ENCODE measurements around the gene DNAJC30. TPM values are rescaled to one million over a fixed set of nuclear protein-coding genes. Genes with fewer than 3 reads are reported as not detected.
"Not testable (repeated sequence)": the region's sequence is repeated elsewhere in the genome, so short reads cannot be mapped to it uniquely, and the experiment has no call there.

Gene DNAJC30
- total RNA-seq, 1 experiment from 2014 or later: 8.5 TPM

GRCh38 chr7:73667344-73668102 is 15.7 kb downstream of the DNAJC30 start, which contains the start of gene VPS37D (continued):
- peak; percentile 71 for TF ChIP-seq MAX (IDR thresholded peaks at IDR 0.05)
- TF ChIP-seq EZH2 (IDR thresholded peaks at IDR 0.05): no peak
- peak; percentile 72 for TF ChIP-seq RAD21 (IDR thresholded peaks at IDR 0.05; ENCODE audit: low read depth)
- TF ChIP-seq SRF (IDR thresholded peaks at IDR 0.05; ENCODE audit: low read depth): no peak
- no peak; the same call in 1 of the 2 replicates for TF ChIP-seq ZFX (IDR thresholded peaks at IDR 0.05)
- TF ChIP-seq FOSL1 (IDR thresholded peaks at IDR 0.05; ENCODE audit: low read depth): no peak
- TF ChIP-seq ATF3 (IDR thresholded peaks at IDR 0.05): no peak

DNA sequence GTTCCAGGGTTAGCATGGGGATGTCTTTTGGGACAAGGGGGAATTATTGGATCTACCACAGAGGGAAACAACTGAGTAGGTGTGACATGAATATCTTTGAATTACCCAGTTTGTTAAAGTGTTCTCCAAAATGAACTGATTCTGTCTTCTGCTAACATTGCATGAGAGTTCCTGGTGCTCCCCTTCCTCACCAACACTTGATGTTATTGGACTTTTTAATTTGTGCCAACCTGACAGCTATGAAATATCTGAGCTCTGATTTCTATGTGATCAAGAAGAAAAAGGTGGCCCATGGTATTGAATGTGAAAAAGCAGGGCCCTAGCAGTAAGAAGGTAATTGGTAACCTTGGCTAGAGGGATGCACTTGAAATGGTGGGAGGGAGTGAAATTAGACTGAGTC is 20.2 kb downstream of the DNAJC30 start:
- H3K9me2 ChIP-seq (ENCODE audit: insufficient read depth): no peaks in the 10 kb centered on the region
- ChIA-PET CTCF (no interaction called here), POLR2A (no interaction called here), RAD21 (ENCODE audit: low non-redundant PET in 1 of 2, low total read pairs in 2 of 2, uncharacterized antibody in 2 of 2, unreplicated experiment in 2 of 2) (no interaction called here)
- no TSS peak for BruUV-seq (replicated peaks)
- no peak overlapping the region for H2AFZ ChIP-seq (ENCODE audit: low read depth, low read length, poor library complexity, severe bottlenecking)
- H3K36me3 ChIP-seq (ENCODE audit: control insufficient read depth in 1 of 2, insufficient read depth in 2 of 2, low read length in 2 of 2): no peaks in the 10 kb centered on the region
- H3K79me2 ChIP-seq (ENCODE audit: insufficient read depth, low read length): no peaks in the 10 kb centered on the region
- no peak overlapping the region for H3K9ac ChIP-seq (ENCODE audit: low read length)
- H3K4me3 ChIP-seq (replicated peaks in 1 of 2; ENCODE audit: low read depth in 1 of 2, low read length in 2 of 2): no peak overlapping the region
- TF ChIP-seq EGR1 (IDR thresholded peaks at IDR 0.05; ENCODE audit: low read depth) (no peak), CBX3 (IDR thresholded peaks at IDR 0.05; ENCODE audit: low read depth) (peak; percentile 79; the same call in 1 of the 2 replicates), FOSL1 (IDR thresholded peaks at IDR 0.05; ENCODE audit: low read depth) (no peak)
- DNase-seq (ENCODE audit: low read depth, low spot score): no peak
- peaks cover 0 to 6% of the 10 kb centered on the region in 2 experiments; a peak in 1 of 4 replicates for H3K9me3 ChIP-seq (ENCODE audit: control insufficient read depth in 1 of 2, insufficient read depth in 1 of 2, low read depth in 1 of 2, low read length in 2 of 2)
- H3K27ac ChIP-seq (ENCODE audit: low read depth, low read length): no peak overlapping the region
- no peak overlapping the region for H3K4me2 ChIP-seq (ENCODE audit: low read length)
- intact Hi-C loops (cut with micrococcal nuclease): loop anchor here (10.0 kb wide), 1 partner anchor 62 kb away; no protein-coding TSS in a partner anchor
- H3K4me1 ChIP-seq (ENCODE audit: control insufficient read depth in 1 of 2, insufficient read depth in 2 of 2, low read length in 2 of 2): peaks cover 26 to 37% of the 10 kb centered on the region in 2 experiments
- H3K27me3 ChIP-seq (ENCODE audit: insufficient read depth, low read length): no peaks in the 10 kb centered on the region
- no peaks in the 10 kb centered on the region for H4K20me1 ChIP-seq (ENCODE audit: insufficient read depth)
- ATAC-seq: no peak

DNA sequence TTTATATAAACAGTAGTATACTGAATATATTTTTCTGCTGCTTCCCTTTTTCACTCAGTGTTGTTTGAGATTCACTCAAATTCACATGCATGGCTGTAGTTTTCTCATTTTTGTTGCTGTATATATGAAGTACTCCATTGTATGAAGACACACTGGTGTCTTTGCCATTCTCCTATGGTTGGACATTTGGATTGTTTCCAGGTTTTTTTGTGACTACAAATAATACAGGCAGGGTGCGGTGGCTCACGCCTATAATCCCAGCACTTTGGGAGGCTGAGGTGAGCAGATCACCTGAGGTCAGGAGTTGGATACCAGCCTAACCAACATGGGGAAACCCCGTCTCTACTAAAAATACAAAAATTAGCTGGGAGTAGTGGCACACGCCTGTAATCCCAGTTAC is 22.7 kb downstream of the DNAJC30 start:
- DNase-seq (ENCODE audit: low read depth, low spot score); H3K4me2 ChIP-seq (ENCODE audit: low read length); CTCF ChIA-PET; H2AFZ ChIP-seq (ENCODE audit: low read depth, low read length, poor library complexity, severe bottlenecking); H3K9me2 ChIP-seq (ENCODE audit: insufficient read depth); H3K79me2 ChIP-seq (ENCODE audit: insufficient read depth, low read length); H3K27me3 ChIP-seq (ENCODE audit: insufficient read depth, low read length); ATAC-seq; H3K4me3 ChIP-seq (replicated peaks in 1 of 2; ENCODE audit: low read depth in 1 of 2, low read length in 2 of 2); BruUV-seq (replicated peaks); H3K36me3 ChIP-seq (ENCODE audit: control insufficient read depth in 1 of 2, insufficient read depth in 2 of 2, low read length in 2 of 2); POLR2A ChIA-PET; H3K27ac ChIP-seq (ENCODE audit: low read depth, low read length); H3K9me3 ChIP-seq (ENCODE audit: control insufficient read depth in 1 of 2, insufficient read depth in 1 of 2, low read depth in 1 of 2, low read length in 2 of 2); RAD21 ChIA-PET (ENCODE audit: low non-redundant PET in 1 of 2, low total read pairs in 2 of 2, uncharacterized antibody in 2 of 2, unreplicated experiment in 2 of 2); H4K20me1 ChIP-seq (ENCODE audit: insufficient read depth); H3K9ac ChIP-seq (ENCODE audit: low read length): not testable (repeated sequence)
- H3K4me1 ChIP-seq (ENCODE audit: control insufficient read depth in 1 of 2, insufficient read depth in 2 of 2, low read length in 2 of 2): peaks cover 15 to 21% of the 10 kb centered on the region in 2 experiments
- intact Hi-C loops (cut with micrococcal nuclease): loop anchor here (10.0 kb wide), 1 partner anchor 64 kb away; no protein-coding TSS in a partner anchor

Measured in HCT116 (cell line).